DOHH2 (cell line): ENCODE results near the gene USF1.
"Not testable (repeated sequence)": the region's sequence is repeated elsewhere in the genome, so short reads cannot be mapped to it uniquely, and the experiment has no call there.

Experiments
- EZH2phosphoT487 ChIP-seq: fragments of 200-600 bp; sonication (generic); IDR thresholded peaks from 2 replicates; pipeline ENCODE4 v1.6.1; 2017; ENCODE audit warnings: borderline replicate concordance, mild to moderate bottlenecking, antibody characterized with exemption, low read length, moderate library complexity, mixed read lengths
- TF ChIP-seq, protein P1 (sequence below): fragments of 200-600 bp; sonication (generic); IDR thresholded peaks from one replicate; pipeline ENCODE4 v1.5.1; 2014; ENCODE audit warnings: antibody characterized with exemption, mild to moderate bottlenecking, low read depth, low read length; ENCODE audit not compliant: poor library complexity, severe bottlenecking

DNA sequence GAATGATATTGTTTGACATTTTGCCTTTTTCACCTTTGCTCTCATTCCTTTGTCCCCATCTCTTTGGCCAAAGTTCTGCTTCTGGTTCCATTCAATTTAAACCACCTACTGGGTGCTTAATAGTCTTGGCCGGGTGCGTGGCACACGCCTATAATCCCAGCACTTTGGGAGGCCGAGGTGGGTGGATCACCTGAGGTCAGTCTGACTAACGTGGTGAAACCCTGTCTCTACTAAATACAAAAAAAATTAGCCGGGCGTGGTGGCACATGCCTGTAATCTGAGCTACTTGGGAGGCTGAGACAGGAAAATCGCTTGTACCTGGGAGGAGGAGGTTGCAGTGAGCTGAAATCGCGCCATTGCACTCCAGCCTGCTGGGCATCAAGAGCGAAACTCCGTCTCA, 23.3 kb downstream of the USF1 start:
- TF ChIP-seq, protein P1, sequence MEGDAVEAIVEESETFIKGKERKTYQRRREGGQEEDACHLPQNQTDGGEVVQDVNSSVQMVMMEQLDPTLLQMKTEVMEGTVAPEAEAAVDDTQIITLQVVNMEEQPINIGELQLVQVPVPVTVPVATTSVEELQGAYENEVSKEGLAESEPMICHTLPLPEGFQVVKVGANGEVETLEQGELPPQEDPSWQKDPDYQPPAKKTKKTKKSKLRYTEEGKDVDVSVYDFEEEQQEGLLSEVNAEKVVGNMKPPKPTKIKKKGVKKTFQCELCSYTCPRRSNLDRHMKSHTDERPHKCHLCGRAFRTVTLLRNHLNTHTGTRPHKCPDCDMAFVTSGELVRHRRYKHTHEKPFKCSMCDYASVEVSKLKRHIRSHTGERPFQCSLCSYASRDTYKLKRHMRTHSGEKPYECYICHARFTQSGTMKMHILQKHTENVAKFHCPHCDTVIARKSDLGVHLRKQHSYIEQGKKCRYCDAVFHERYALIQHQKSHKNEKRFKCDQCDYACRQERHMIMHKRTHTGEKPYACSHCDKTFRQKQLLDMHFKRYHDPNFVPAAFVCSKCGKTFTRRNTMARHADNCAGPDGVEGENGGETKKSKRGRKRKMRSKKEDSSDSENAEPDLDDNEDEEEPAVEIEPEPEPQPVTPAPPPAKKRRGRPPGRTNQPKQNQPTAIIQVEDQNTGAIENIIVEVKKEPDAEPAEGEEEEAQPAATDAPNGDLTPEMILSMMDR: not testable (repeated sequence)
- TF ChIP-seq EZH2phosphoT487: not testable (repeated sequence)
